Lower lobe of right lung (tissue), 2 donors: ENCODE results near the gene ROBO1. TPM values are rescaled to one million over a fixed set of nuclear protein-coding genes. Genes with fewer than 3 reads are reported as not detected.

Experiments
- ATAC-seq, 2 donors: fragments of 200-7000 bp; cut with Tn5 transposase; one replicate each; pipeline ENCODE4 v1.9.1; 2020 to 2022; ENCODE audit warnings: mild to moderate bottlenecking in 2 of 2, moderate library complexity in 2 of 2
- DNase-seq: peaks from one replicate; pipeline ENCODE4 v3.0.0-alpha.2; 2020
- H3K27ac ChIP-seq: fragments of 200-600 bp; one replicate; pipeline ENCODE4 v1.8.0; 2022
- H3K27me3 ChIP-seq: fragments of 200-600 bp; one replicate; pipeline ENCODE4 v1.8.0; 2022; ENCODE audit warnings: low read depth
- H3K36me3 ChIP-seq: fragments of 200-600 bp; one replicate; pipeline ENCODE4 v1.8.0; 2022; ENCODE audit warnings: mild to moderate bottlenecking
- H3K4me1 ChIP-seq: fragments of 200-600 bp; one replicate; pipeline ENCODE4 v1.8.0; 2022
- H3K4me3 ChIP-seq: fragments of 200-600 bp; one replicate; pipeline ENCODE4 v1.8.0; 2022; ENCODE audit warnings: mild to moderate bottlenecking
- H3K9me3 ChIP-seq: fragments of 200-600 bp; one replicate; pipeline ENCODE4 v1.8.0; 2022
- intact Hi-C: fragments of 100-400 bp; cut with DNase I; formaldehyde crosslinking; loops from one replicate; pipeline ENCODE4 v1.11.0; 2022
- total RNA-seq: library from RNA; stranded (reverse); fragmentation: NEBNext Ultra II Directional; extraction: Animal tissue kit (Norgen Biotek cat#: 25700); gene quantifications from one replicate; pipeline ENCODE4 v1.2.1, GENCODE V29; 2021
- TF ChIP-seq, protein P1 (sequence below): fragments of 200-600 bp; IDR thresholded peaks from one replicate; pipeline ENCODE4 v1.8.0; 2022; ENCODE audit warnings: antibody characterized with exemption, mild to moderate bottlenecking
- donor health status: DM: no; HTN: yes; CAD: no; lungs with severe emphysema.

Gene ROBO1
- total RNA-seq, 1 donor from 2014 or later = 14.8 TPM

DNA sequence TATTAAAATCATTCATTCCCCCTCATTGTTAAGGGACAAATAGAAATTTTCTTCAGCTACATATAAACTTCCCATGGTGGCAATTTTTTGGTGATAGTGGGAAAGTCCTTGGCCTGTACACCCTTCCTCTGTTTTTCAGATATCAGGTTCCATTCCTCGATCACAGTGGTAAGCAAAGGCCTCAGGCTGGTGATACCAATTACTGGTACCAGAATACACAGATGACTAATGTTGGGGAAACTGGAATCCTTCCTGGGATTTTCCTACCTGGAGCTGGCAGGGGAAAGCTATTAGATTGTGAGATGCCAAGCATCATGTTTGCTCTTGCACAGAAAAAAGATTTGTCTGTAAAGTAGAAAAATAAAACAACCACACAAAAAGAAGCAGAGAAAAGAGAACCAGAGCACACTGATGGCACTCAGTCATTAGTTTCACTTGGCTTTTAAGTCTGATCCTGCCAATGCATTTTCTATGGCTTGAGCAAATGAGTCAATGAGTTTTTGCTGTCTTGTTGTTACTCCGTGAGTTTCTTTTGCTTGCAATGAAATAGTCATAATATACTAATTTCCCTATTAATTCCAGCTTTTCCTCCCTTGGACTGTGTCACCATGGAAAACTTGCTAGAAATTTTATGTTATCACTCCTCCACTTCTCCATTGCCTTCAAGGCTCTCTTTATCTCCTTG lies 795.0 kb downstream of the ROBO1 start:
- intact Hi-C loops = no loop called here
- ATAC-seq (no peak), DNase-seq (no peak)
- Histone ChIP-seq H3K27me3 (no peaks in the 10 kb centered on the region), H3K4me3 (no peak overlapping the region), H3K36me3 (no peaks in the 10 kb centered on the region), H3K4me1 (no peaks in the 10 kb centered on the region), H3K27ac (no peak overlapping the region), H3K9me3 (no peaks in the 10 kb centered on the region)
- TF ChIP-seq, protein P1, sequence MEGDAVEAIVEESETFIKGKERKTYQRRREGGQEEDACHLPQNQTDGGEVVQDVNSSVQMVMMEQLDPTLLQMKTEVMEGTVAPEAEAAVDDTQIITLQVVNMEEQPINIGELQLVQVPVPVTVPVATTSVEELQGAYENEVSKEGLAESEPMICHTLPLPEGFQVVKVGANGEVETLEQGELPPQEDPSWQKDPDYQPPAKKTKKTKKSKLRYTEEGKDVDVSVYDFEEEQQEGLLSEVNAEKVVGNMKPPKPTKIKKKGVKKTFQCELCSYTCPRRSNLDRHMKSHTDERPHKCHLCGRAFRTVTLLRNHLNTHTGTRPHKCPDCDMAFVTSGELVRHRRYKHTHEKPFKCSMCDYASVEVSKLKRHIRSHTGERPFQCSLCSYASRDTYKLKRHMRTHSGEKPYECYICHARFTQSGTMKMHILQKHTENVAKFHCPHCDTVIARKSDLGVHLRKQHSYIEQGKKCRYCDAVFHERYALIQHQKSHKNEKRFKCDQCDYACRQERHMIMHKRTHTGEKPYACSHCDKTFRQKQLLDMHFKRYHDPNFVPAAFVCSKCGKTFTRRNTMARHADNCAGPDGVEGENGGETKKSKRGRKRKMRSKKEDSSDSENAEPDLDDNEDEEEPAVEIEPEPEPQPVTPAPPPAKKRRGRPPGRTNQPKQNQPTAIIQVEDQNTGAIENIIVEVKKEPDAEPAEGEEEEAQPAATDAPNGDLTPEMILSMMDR = no peak

DNA sequence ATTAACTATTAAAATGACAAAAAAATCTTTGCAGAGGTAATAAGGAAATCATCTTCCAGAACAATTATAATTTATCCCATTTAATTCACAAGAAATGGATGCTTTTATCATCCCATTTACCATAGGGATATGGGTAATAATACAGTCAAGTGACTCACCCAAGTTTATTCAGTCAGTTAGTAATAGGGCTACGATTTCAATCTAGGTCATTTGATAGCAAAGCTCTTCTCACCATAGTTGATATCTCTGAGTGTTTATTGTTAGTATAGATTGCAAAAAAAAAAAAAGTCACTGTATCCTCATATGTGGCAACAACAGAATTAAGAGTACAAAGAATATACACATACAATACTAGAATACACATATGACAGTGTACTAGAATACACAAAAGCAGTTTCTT lies 797.1 kb downstream of the ROBO1 start:
- TF ChIP-seq, protein P1 = no peak
- no peak overlapping the region for H3K4me3 ChIP-seq
- H3K27me3 ChIP-seq = no peaks in the 10 kb centered on the region
- no peak overlapping the region for H3K27ac ChIP-seq
- no peaks in the 10 kb centered on the region for H3K4me1 ChIP-seq
- H3K9me3 ChIP-seq = no peaks in the 10 kb centered on the region
- no peak for DNase-seq
- no peak for ATAC-seq
- intact Hi-C loops = no loop called here
- no peaks in the 10 kb centered on the region for H3K36me3 ChIP-seq

DNA sequence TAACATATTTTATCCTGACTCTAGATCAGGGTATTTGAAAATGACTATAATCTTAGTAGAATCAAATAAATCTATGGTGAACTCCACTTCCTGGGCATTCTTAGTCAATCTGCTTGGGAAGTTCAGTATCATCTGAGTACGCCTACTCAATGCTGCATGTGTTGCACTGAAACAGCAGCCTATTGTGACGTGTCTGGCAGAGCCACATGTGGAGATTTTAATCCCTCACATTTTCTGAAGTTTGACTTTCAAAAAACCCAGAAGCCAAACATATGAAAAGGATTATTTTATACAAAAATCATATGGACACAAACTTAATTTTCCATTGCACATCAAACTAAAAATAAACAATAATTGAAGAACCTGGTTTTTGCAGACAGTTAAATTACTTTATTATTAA lies 798.3 kb downstream of the ROBO1 start:
- TF ChIP-seq, protein P1 = no peak
- H3K9me3 ChIP-seq = no peaks in the 10 kb centered on the region
- no peaks in the 10 kb centered on the region for H3K36me3 ChIP-seq
- ATAC-seq (no peak), DNase-seq (no peak)
- H3K4me1 ChIP-seq = no peaks in the 10 kb centered on the region
- intact Hi-C loops = no loop called here
- no peak overlapping the region for H3K27ac ChIP-seq
- no peaks in the 10 kb centered on the region for H3K27me3 ChIP-seq
- no peak overlapping the region for H3K4me3 ChIP-seq

DNA sequence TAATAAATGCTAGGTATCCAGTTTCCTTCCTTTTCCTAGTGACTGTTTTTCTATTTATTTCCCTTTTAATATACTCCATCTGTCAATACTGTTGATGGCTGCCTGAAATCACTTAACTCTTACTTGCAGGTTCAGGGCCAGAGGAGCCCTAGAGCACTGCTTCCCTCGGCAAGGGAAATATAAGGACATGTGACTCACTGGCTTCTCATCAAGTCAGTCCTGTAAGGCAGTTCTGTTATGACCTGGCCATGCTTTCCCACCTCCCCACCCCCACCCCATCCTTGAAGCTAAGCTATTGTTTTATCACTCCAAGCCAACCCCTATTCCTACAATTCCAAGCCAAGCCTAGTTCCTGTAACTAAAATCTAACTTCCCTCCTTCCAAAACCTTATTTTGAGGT lies 800.7 kb downstream of the ROBO1 start:
- TF ChIP-seq, protein P1 = no peak
- no peaks in the 10 kb centered on the region for H3K27me3 ChIP-seq
- intact Hi-C loops = no loop called here

DNA sequence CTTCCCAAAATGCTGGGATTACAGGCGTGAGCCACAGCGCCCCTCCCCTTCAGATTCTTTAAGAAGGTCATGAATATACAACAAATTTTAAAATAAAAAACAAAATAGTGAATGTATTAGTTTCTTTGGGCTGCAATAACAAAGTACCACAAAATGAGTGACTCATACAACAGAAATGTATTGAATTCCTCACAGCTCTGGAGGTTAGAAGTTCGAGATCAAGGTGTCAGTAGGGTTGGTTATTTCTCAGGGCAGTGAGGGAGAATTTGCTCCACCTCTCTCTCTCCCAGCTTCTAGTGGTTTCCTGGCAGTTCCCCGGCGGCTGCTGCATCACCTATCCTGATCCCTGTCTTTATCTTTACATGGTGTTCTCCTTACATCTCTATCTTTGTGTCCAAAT lies 804.0 kb downstream of the ROBO1 start:
- Histone ChIP-seq H3K4me1 (no peaks in the 10 kb centered on the region), H3K9me3 (no peaks in the 10 kb centered on the region), H3K27ac (no peak overlapping the region), H3K4me3 (no peak overlapping the region), H3K27me3 (no peaks in the 10 kb centered on the region), H3K36me3 (no peaks in the 10 kb centered on the region)
- intact Hi-C loops = no loop called here
- TF ChIP-seq, protein P1 = no peak
- DNase-seq = no peak
- ATAC-seq = no peak

More for the DNA sequence above, 800.7 kb downstream of the ROBO1 start:
- Histone ChIP-seq H3K36me3 (no peaks in the 10 kb centered on the region), H3K4me1 (no peaks in the 10 kb centered on the region), H3K4me3 (no peak overlapping the region), H3K9me3 (no peaks in the 10 kb centered on the region), H3K27ac (no peak overlapping the region)
- no peak for DNase-seq
- ATAC-seq = no peak
